HepG2 (cell line): ENCODE measurements around the gene DNAJC5. TPM values are rescaled to one million over a fixed set of nuclear protein-coding genes. Genes with fewer than 3 reads are reported as not detected.

Experiments
- AKAP8 ChIP-seq: sonication (generic); formaldehyde crosslinking; IDR thresholded peaks from 2 replicates; pipeline ENCODE4 v1.5.1; 2020; ENCODE audit warnings: mild to moderate bottlenecking, missing genetic modification reagents
- IKZF1 ChIP-seq: fragments of 450-650 bp; IDR thresholded peaks from 2 replicates; pipeline ENCODE4 v1.7.1; 2016
- RARA ChIP-seq: IDR thresholded peaks from 2 replicates; pipeline ENCODE4 v1.6.1; 2016; ENCODE audit warnings: missing genetic modification reagents, missing compliant biosample characterization
- TBX2 ChIP-seq: sonication (generic); formaldehyde crosslinking; IDR thresholded peaks from 2 replicates; pipeline ENCODE4 v1.5.0; 2020; ENCODE audit warnings: missing genetic modification reagents, mild to moderate bottlenecking, borderline replicate concordance
- WIZ ChIP-seq: sonication (generic); formaldehyde crosslinking; IDR thresholded peaks from 2 replicates; pipeline ENCODE4 v1.5.1; 2020; ENCODE audit warnings: mild to moderate bottlenecking, missing genetic modification reagents
- ZNF263 ChIP-seq: sonication (generic); formaldehyde crosslinking; IDR thresholded peaks from 2 replicates; pipeline ENCODE4 v1.4.0; 2020; ENCODE audit warnings: missing genetic modification reagents
- ZNF746 ChIP-seq: sonication (generic); formaldehyde crosslinking; IDR thresholded peaks from 2 replicates; pipeline ENCODE4 v1.8.0; 2022; ENCODE audit warnings: mild to moderate bottlenecking, missing genetic modification reagents
- ZNF839 ChIP-seq: sonication (generic); formaldehyde crosslinking; IDR thresholded peaks from 2 replicates; pipeline ENCODE4 v1.4.0; 2020; ENCODE audit warnings: missing genetic modification reagents, mild to moderate bottlenecking, borderline replicate concordance
- polyA plus RNA-seq, 8 experiments: library from polyadenylated mRNA; depleted of rRNA in 3 of 8; stranded (reverse) in 7 of 8; unstranded in 1 of 8; fragments of >200 nt; fragmentation: Illumina TruSeq in 4 of 8; extraction: Trizol in 4 of 8; gene quantifications; 2 replicates each; pipeline versions ENCODE4 v1.2.1 to v1.2.3, GENCODE V29; 2011 to 2016; ENCODE audit warnings: low read depth in 4 of 8, missing spikeins in 1 of 8, mixed read lengths in 1 of 8; ENCODE audit not compliant: insufficient read depth in 1 of 8
- total RNA-seq, 5 experiments: library from RNA; depleted of rRNA; stranded (reverse); fragments of >200 nt; fragmentation: Illumina TruSeq; extraction: Trizol; gene quantifications; 2 replicates each; pipeline ENCODE4 v1.2.3, GENCODE V29; 2016; ENCODE audit warnings: low read depth in 1 of 5
- TF ChIP-seq, protein P1 (sequence below): sonication (generic); formaldehyde crosslinking; IDR thresholded peaks from 2 replicates; pipeline ENCODE4 v1.5.1; 2020; ENCODE audit warnings: missing genetic modification reagents, mild to moderate bottlenecking, borderline replicate concordance
- TF ChIP-seq, protein P2 (sequence below): sonication (generic); formaldehyde crosslinking; IDR thresholded peaks from 2 replicates; pipeline ENCODE4 v1.4.0; 2020; ENCODE audit warnings: mild to moderate bottlenecking, missing genetic modification reagents
- TF ChIP-seq, protein P3 (sequence below): sonication (generic); formaldehyde crosslinking; IDR thresholded peaks from 2 replicates; pipeline ENCODE4 v1.4.0; 2020; ENCODE audit warnings: mild to moderate bottlenecking, missing genetic modification reagents, borderline replicate concordance
- TF ChIP-seq, protein P4 (sequence below): sonication (generic); formaldehyde crosslinking; IDR thresholded peaks from 2 replicates; pipeline ENCODE4 v1.8.1; 2023; ENCODE audit warnings: mild to moderate bottlenecking, inconsistent platforms, moderate library complexity, missing genetic modification reagents, borderline replicate concordance
- TF ChIP-seq, protein P5 (sequence below): sonication (generic); formaldehyde crosslinking; IDR thresholded peaks from 2 replicates; pipeline ENCODE4 v1.4.0; 2020; ENCODE audit warnings: missing genetic modification reagents, low read depth, mild to moderate bottlenecking, borderline replicate concordance
- TF ChIP-seq, protein P6 (sequence below): sonication (generic); formaldehyde crosslinking; IDR thresholded peaks from 2 replicates; pipeline ENCODE4 v1.5.0; 2020; ENCODE audit warnings: mild to moderate bottlenecking, missing genetic modification reagents

DNAJC5 gene
- total and polyA plus RNA-seq, 2 of the 13 experiments (the other 11 are each of a cell fraction or from before 2014, with no cell fraction given): 42.8 to 64.5 TPM

DNA sequence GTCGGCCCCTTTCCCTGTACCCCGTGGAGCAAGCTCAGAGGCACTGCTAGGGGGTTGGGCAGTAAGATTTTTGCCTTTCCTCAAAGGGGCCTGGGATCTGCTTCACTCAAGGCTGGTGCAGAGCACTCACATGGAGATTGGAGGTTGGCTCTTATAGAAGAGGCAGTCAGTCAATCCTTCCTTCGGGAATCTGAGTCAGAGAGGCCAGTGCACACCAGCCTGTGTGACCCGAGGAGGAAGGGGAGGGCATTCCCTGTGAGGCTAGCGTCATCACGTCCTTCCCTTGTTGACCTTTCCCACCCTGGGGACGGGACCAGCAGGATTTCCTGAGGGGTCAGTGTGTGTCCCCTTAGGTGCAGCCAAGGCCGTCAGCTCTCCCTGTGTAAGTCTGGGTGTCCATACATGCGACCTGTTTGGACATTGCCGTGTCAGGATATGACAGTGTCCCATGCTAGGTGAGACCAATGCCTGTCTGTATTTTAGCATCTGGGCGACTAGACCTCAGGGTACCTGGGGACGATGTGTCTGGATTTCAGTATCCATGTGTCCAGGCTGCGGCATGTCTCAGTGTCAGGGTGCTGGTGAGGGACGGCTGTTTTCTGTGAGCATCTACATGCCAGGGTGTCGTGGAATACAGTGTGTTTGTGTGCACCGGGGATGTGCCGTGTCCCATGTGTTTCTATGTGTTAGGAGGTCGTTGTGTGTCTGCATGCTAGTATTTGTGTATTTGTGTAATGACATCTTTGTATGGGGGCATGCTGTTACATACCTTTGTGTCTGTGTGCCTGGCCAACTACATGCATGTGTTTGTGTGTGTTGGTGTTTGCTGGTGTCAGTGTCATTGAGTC lies 77.6 kb downstream of the DNAJC5 start (continued):
- TF ChIP-seq, protein P1, sequence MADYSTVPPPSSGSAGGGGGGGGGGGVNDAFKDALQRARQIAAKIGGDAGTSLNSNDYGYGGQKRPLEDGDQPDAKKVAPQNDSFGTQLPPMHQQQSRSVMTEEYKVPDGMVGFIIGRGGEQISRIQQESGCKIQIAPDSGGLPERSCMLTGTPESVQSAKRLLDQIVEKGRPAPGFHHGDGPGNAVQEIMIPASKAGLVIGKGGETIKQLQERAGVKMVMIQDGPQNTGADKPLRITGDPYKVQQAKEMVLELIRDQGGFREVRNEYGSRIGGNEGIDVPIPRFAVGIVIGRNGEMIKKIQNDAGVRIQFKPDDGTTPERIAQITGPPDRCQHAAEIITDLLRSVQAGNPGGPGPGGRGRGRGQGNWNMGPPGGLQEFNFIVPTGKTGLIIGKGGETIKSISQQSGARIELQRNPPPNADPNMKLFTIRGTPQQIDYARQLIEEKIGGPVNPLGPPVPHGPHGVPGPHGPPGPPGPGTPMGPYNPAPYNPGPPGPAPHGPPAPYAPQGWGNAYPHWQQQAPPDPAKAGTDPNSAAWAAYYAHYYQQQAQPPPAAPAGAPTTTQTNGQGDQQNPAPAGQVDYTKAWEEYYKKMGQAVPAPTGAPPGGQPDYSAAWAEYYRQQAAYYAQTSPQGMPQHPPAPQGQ (CRISPR knock-in tag): no peak
- TF ChIP-seq, protein P2, sequence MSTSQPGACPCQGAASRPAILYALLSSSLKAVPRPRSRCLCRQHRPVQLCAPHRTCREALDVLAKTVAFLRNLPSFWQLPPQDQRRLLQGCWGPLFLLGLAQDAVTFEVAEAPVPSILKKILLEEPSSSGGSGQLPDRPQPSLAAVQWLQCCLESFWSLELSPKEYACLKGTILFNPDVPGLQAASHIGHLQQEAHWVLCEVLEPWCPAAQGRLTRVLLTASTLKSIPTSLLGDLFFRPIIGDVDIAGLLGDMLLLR (CRISPR knock-in tag): peak; percentile 62; the same call in 1 of the 2 replicates
- TF ChIP-seq, protein P3, sequence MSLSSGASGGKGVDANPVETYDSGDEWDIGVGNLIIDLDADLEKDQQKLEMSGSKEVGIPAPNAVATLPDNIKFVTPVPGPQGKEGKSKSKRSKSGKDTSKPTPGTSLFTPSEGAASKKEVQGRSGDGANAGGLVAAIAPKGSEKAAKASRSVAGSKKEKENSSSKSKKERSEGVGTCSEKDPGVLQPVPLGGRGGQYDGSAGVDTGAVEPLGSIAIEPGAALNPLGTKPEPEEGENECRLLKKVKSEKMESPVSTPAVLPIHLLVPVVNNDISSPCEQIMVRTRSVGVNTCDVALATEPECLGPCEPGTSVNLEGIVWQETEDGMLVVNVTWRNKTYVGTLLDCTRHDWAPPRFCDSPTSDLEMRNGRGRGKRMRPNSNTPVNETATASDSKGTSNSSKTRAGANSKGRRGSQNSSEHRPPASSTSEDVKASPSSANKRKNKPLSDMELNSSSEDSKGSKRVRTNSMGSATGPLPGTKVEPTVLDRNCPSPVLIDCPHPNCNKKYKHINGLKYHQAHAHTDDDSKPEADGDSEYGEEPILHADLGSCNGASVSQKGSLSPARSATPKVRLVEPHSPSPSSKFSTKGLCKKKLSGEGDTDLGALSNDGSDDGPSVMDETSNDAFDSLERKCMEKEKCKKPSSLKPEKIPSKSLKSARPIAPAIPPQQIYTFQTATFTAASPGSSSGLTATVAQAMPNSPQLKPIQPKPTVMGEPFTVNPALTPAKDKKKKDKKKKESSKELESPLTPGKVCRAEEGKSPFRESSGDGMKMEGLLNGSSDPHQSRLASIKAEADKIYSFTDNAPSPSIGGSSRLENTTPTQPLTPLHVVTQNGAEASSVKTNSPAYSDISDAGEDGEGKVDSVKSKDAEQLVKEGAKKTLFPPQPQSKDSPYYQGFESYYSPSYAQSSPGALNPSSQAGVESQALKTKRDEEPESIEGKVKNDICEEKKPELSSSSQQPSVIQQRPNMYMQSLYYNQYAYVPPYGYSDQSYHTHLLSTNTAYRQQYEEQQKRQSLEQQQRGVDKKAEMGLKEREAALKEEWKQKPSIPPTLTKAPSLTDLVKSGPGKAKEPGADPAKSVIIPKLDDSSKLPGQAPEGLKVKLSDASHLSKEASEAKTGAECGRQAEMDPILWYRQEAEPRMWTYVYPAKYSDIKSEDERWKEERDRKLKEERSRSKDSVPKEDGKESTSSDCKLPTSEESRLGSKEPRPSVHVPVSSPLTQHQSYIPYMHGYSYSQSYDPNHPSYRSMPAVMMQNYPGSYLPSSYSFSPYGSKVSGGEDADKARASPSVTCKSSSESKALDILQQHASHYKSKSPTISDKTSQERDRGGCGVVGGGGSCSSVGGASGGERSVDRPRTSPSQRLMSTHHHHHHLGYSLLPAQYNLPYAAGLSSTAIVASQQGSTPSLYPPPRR (CRISPR knock-in tag): peak; percentile 34
- TF ChIP-seq ZNF263: 0 out of 2 replicates have a peak, but pooled peaks have one; percentile 51
- peak; percentile 95 for TF ChIP-seq AKAP8 (CRISPR knock-in tag)
- TF ChIP-seq WIZ (CRISPR knock-in tag): no peak
- peak; percentile 40; the same call in 1 of the 2 replicates for TF ChIP-seq TBX2 (CRISPR knock-in tag)
- TF ChIP-seq, protein P4, sequence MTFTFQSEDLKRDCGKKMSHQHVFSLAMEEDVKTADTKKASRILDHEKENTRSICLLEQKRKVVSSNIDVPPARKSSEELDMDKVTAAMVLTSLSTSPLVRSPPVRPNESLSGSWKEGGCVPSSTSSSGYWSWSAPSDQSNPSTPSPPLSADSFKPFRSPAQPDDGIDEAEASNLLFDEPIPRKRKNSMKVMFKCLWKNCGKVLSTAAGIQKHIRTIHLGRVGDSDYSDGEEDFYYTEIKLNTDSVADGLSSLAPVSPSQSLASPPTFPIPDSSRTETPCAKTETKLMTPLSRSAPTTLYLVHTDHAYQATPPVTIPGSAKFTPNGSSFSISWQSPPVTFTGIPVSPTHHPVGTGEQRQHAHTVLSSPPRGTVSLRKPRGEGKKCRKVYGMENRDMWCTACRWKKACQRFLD: 0 out of 2 replicates have a peak, but pooled peaks have one; percentile 83
- TF ChIP-seq, protein P5, sequence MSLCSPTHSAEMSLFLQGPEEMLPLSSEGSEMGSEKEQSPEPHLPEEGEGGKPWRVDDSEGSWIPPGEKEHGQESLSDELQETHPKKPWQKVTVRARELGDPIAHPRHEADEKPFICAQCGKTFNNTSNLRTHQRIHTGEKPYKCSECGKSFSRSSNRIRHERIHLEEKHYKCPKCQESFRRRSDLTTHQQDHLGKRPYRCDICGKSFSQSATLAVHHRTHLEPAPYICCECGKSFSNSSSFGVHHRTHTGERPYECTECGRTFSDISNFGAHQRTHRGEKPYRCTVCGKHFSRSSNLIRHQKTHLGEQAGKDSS (CRISPR knock-in tag): peak; percentile 61; the same call in 1 of the 2 replicates
- TF ChIP-seq IKZF1: peak; percentile 91; the same call in 1 of the 2 replicates
- TF ChIP-seq ZNF746 (CRISPR knock-in tag): 0 out of 2 replicates have a peak, but pooled peaks have one; percentile 28
- TF ChIP-seq, protein P6, sequence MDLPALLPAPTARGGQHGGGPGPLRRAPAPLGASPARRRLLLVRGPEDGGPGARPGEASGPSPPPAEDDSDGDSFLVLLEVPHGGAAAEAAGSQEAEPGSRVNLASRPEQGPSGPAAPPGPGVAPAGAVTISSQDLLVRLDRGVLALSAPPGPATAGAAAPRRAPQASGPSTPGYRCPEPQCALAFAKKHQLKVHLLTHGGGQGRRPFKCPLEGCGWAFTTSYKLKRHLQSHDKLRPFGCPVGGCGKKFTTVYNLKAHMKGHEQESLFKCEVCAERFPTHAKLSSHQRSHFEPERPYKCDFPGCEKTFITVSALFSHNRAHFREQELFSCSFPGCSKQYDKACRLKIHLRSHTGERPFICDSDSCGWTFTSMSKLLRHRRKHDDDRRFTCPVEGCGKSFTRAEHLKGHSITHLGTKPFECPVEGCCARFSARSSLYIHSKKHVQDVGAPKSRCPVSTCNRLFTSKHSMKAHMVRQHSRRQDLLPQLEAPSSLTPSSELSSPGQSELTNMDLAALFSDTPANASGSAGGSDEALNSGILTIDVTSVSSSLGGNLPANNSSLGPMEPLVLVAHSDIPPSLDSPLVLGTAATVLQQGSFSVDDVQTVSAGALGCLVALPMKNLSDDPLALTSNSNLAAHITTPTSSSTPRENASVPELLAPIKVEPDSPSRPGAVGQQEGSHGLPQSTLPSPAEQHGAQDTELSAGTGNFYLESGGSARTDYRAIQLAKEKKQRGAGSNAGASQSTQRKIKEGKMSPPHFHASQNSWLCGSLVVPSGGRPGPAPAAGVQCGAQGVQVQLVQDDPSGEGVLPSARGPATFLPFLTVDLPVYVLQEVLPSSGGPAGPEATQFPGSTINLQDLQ: no peak
- TF ChIP-seq RARA: peak; percentile 75
- 0 out of 2 replicates have a peak, but pooled peaks have one; percentile 64 for TF ChIP-seq ZNF839
